ENCODE data around the gene KRTAP5-3. TPM values are rescaled to one million over a fixed set of nuclear protein-coding genes. Genes with fewer than 3 reads are reported as not detected.
A peak's percentile ranks its signal among the peaks of the same experiment; 100 is the strongest.

KRTAP5-3 gene
- polyA plus RNA-seq, 2 of the 4 experiments (the other 2 are of a cell fraction) = not detected

DNA sequence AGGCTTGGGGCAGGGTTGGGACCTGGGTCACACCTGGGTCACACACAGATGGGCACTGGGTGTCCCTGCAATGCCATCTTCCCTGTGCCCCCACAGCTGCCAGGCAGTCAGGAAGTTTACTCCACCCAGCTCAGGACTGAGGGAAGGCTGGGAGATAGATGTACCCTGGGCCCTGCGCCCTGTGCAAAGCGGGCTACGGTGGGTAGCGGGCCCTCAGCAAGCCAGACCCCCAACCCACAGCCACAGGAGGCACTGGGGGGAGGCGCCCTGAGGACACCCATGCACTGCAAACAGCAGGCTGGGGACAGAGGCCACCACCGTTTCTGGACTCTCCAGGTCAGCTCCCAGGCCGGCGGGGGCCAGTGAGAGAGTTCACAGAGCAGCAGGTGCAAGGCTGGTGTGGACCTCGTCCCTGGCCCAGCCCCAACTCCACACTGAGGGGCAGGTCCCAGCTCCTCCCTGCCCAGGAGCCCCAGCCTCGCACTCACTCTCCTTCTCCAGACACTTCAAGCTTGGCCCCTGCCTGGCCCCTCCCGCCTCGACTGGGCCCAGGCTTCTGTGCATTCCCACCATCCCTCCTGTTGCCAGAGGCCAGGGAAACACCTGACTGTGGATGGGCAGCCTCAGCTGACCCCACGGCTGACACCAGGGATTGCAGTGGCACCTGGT, 41.1 kb downstream of the KRTAP5-3 start:
- Histone ChIP-seq H3K27ac (no peak overlapping the region), H3K4me2 (no peak overlapping the region), H3K4me3 (no peak overlapping the region), H3K4me1 (peaks cover 33% of the 10 kb centered on the region), H3K9me3 (no peaks in the 10 kb centered on the region)
- DNase-seq (ENCODE audit: low read depth in 1 of 2, low spot score in 1 of 2) = no peak
- ChIA-PET CTCF (interaction anchor here (0.9 to 26.3 kb wide), 7 partner anchors 8 to 31 kb away, joined by 3 to 719 read pairs (median 4); partner anchors contain the start of gene KRTAP5-2), POLR2A (no interaction called here)
- TF ChIP-seq CTCF (IDR thresholded peaks at IDR 0.05) = 0 out of 3 replicates have a peak, but pooled peaks have one; percentile 6
- TF ChIP-seq MYC (IDR thresholded peaks at IDR 0.05; ENCODE audit: borderline replicate concordance, low read length) = no peak
- no peak for FAIRE-seq
- 49% methylated on average over 5 of the region's 13 CpGs for WGBS (ENCODE audit: missing lambda C conversion rate)
- peak in 1 of 2 experiments; percentile 2; a peak in 1 of 6 replicates for ATAC-seq

- 61% methylated on average over 14 of the region's 20 CpGs for WGBS (ENCODE audit: missing lambda C conversion rate)
These were observed 41.7 kb downstream of the KRTAP5-3 start for GRCh38 chr11:1566381-1567051.

GRCh38 chr11:1565904-1566247, 42.4 kb downstream of the KRTAP5-3 start:
- Histone ChIP-seq H3K4me1 (peaks cover 32% of the 10 kb centered on the region), H3K27ac (no peak overlapping the region), H3K4me3 (no peak overlapping the region), H3K4me2 (no peak overlapping the region), H3K9me3 (no peaks in the 10 kb centered on the region)
- no peak for ATAC-seq
- WGBS (ENCODE audit: missing lambda C conversion rate) = 94% methylated on average over 2 of the region's 5 CpGs
- no peak for DNase-seq (ENCODE audit: low read depth in 1 of 2, low spot score in 1 of 2)
- POLR2A ChIA-PET = no interaction called here
- FAIRE-seq = no peak
- CTCF ChIA-PET = interaction anchor here (0.6 to 26.3 kb wide), 8 partner anchors 9 to 75 kb away, joined by 3 to 719 read pairs (median 3); no protein-coding TSS in a partner anchor
- TF ChIP-seq EHMT2 (IDR thresholded peaks at IDR 0.05; ENCODE audit: low read depth) = no peak

More at GRCh38 chr11:1566381-1567051, 41.7 kb downstream of the KRTAP5-3 start:
- ChIA-PET POLR2A (no interaction called here), CTCF (interaction anchor here (0.6 to 26.3 kb wide), 9 partner anchors 9 to 75 kb away, joined by 3 to 719 read pairs (median 3); no protein-coding TSS in a partner anchor)
- no peak for FAIRE-seq
- Histone ChIP-seq H3K9me3 (no peaks in the 10 kb centered on the region), H3K4me2 (no peak overlapping the region), H3K27ac (no peak overlapping the region), H3K4me3 (no peak overlapping the region), H3K4me1 (peaks cover 33% of the 10 kb centered on the region)
- peak in 1 of 2 experiments; percentile 31; a peak in 2 of 6 replicates for ATAC-seq
- no peak for TF ChIP-seq CHD4 (IDR thresholded peaks at IDR 0.05; ENCODE audit: borderline replicate concordance)
- no peak for TF ChIP-seq E2F6 (IDR thresholded peaks at IDR 0.05; ENCODE audit: borderline replicate concordance, low read depth)
- TF ChIP-seq FOSL2 (IDR thresholded peaks at IDR 0.05) = no peak
- no peak for TF ChIP-seq FOSL2 (CRISPR knock-in tag; IDR thresholded peaks at IDR 0.05)
- no peak for TF ChIP-seq SREBF2 (IDR thresholded peaks at IDR 0.05)
- TF ChIP-seq GATA3 (IDR thresholded peaks at IDR 0.05; ENCODE audit: borderline replicate concordance) = no peak
- 0 out of 3 replicates have a peak, but pooled peaks have one; percentile 15 for TF ChIP-seq CTCF (IDR thresholded peaks at IDR 0.05)
- no peak for TF ChIP-seq EHMT2 (IDR thresholded peaks at IDR 0.05; ENCODE audit: low read depth)
- TF ChIP-seq, protein P1, sequence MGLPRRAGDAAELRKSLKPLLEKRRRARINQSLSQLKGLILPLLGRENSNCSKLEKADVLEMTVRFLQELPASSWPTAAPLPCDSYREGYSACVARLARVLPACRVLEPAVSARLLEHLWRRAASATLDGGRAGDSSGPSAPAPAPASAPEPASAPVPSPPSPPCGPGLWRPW (IDR thresholded peaks at IDR 0.05) = no peak
- DNase-seq (ENCODE audit: low read depth in 1 of 2, low spot score in 1 of 2) = no peak

Data from A549 (cell line).